SIG-M5 treated with dmso at 0.1 percent for 504 hours (cell line): ENCODE results near the gene LETM1.

ENCODE experiments used
- DNase-seq: peaks from one replicate; lab custom pipeline; 2025; ENCODE audit not compliant: unreplicated experiment; lab: John Stamatoyannopoulos, UW

Gene LETM1

GRCh38 chr4:1808851-1809753, 46.9 kb downstream of the LETM1 start:
- no peak for DNase-seq

- DNase-seq: no peak
Observed at GRCh38 chr4:1808396-1808795, 47.6 kb downstream of the LETM1 start.

GRCh38 chr4:1807332-1807777, 48.6 kb downstream of the LETM1 start:
- DNase-seq: no peak

- no peak for DNase-seq
Observed at GRCh38 chr4:1806596-1807331, 49.2 kb downstream of the LETM1 start.

GRCh38 chr4:1806223-1806564, 49.8 kb downstream of the LETM1 start:
- DNase-seq: no peak

GRCh38 chr4:1805493-1806222, 50.3 kb downstream of the LETM1 start:
- DNase-seq: no peak

- DNase-seq: no peak
Observed at GRCh38 chr4:1804638-1805492, 51.1 kb downstream of the LETM1 start.

GRCh38 chr4:1803523-1804423, 52.2 kb downstream of the LETM1 start:
- DNase-seq: no peak

- no peak for DNase-seq
Observed at GRCh38 chr4:1802720-1803522, 53.0 kb downstream of the LETM1 start.

GRCh38 chr4:1802151-1802715, 53.7 kb downstream of the LETM1 start:
- peak; percentile 77 for DNase-seq

GRCh38 chr4:1801286-1801958, 54.5 kb downstream of the LETM1 start:
- no peak for DNase-seq

- no peak for DNase-seq
Observed at GRCh38 chr4:1800805-1801204, 55.2 kb downstream of the LETM1 start.

- DNase-seq: no peak
Observed at GRCh38 chr4:1799387-1800375, 56.3 kb downstream of the LETM1 start.

GRCh38 chr4:1798580-1799386, 57.2 kb downstream of the LETM1 start:
- no peak for DNase-seq

- DNase-seq: no peak
Observed at GRCh38 chr4:1797861-1798579, 57.9 kb downstream of the LETM1 start.
